Keratinocyte (primary cell): ENCODE measurements around the gene MLX. TPM values are rescaled to one million over a fixed set of nuclear protein-coding genes. Genes with fewer than 3 reads are reported as not detected.

Experiments used
- DNase-seq: peaks from one replicate; pipeline ENCODE4 v3.0.0-alpha.2; 2011; ENCODE audit warnings: low read depth, missing footprints, low spot score
- FAIRE-seq: peaks from 2 replicates; lab custom pipeline; 2011; peaks lifted over from hg19 to GRCh38; lab: Jason Lieb, UNC
- H2AFZ ChIP-seq: 2 replicates; pipeline ENCODE4 v1.6.0; 2012; ENCODE audit warnings: low read length, control low read depth, inconsistent platforms; ENCODE audit not compliant: control insufficient read depth
- H3K27ac ChIP-seq: 2 replicates; pipeline ENCODE4 v1.5.1; 2011; ENCODE audit warnings: low read length; ENCODE audit not compliant: control insufficient read depth, insufficient read depth
- H3K27me3 ChIP-seq: 3 replicates; pipeline ENCODE4 v1.6.0; 2011; ENCODE audit warnings: low read length; ENCODE audit not compliant: control insufficient read depth, insufficient read depth; ENCODE audit errors: extremely low read depth
- H3K36me3 ChIP-seq, 2 experiments: 2 replicates in 1 of 2; 3 replicates in 1 of 2; pipeline ENCODE4 v1.5.1; 2011; ENCODE audit warnings: low read length in 2 of 2, mild to moderate bottlenecking in 1 of 2; ENCODE audit not compliant: control insufficient read depth in 2 of 2, insufficient read depth in 2 of 2; ENCODE audit errors: extremely low read depth in 1 of 2
- H3K4me1 ChIP-seq: 3 replicates; pipeline ENCODE4 v1.5.1; 2011; ENCODE audit warnings: low read length; ENCODE audit not compliant: control insufficient read depth, insufficient read depth; ENCODE audit errors: extremely low read depth
- H3K4me2 ChIP-seq: 3 replicates; pipeline ENCODE4 v1.6.0; 2011; ENCODE audit warnings: low read depth, low read length; ENCODE audit not compliant: control insufficient read depth, insufficient read depth; ENCODE audit errors: extremely low read depth
- H3K4me3 ChIP-seq, 3 experiments: fragments of 200-600 bp in 1 of 3; sonication (generic) in 1 of 3; 2 replicates in 2 of 3; 3 replicates in 1 of 3; pipeline ENCODE4 v1.5.1; 2011 to 2016; ENCODE audit warnings: low read length in 3 of 3, mild to moderate bottlenecking in 3 of 3, control low read depth in 2 of 3, inconsistent platforms in 1 of 3, low read depth in 1 of 3, mixed read lengths in 1 of 3, mixed run types in 1 of 3, moderate library complexity in 1 of 3; ENCODE audit not compliant: control insufficient read depth in 2 of 3, insufficient read depth in 2 of 3; ENCODE audit errors: extremely low read depth in 1 of 3
- H3K79me2 ChIP-seq: 2 replicates; pipeline ENCODE4 v1.6.0; 2012; ENCODE audit warnings: low read length; ENCODE audit not compliant: control insufficient read depth, insufficient read depth
- H3K9ac ChIP-seq: 3 replicates; pipeline ENCODE4 v1.6.0; 2011; ENCODE audit warnings: low read length; ENCODE audit not compliant: control insufficient read depth, insufficient read depth; ENCODE audit errors: extremely low read depth
- H3K9me1 ChIP-seq: 3 replicates; pipeline ENCODE4 v1.6.0; 2011; ENCODE audit warnings: low read length; ENCODE audit not compliant: control insufficient read depth, insufficient read depth; ENCODE audit errors: extremely low read depth
- H3K9me3 ChIP-seq: 2 replicates; pipeline ENCODE4 v1.5.1; 2012; ENCODE audit warnings: low read depth, low read length; ENCODE audit not compliant: control insufficient read depth
- H4K20me1 ChIP-seq: 3 replicates; pipeline ENCODE4 v1.6.0; 2011; ENCODE audit warnings: low read length; ENCODE audit not compliant: control insufficient read depth, insufficient read depth; ENCODE audit errors: extremely low read depth
- CTCF ChIP-seq, 3 experiments: IDR thresholded peaks in 1 of 3; conservative IDR thresholded peaks in 1 of 3; optimal IDR thresholded peaks in 1 of 3; 2 replicates in 2 of 3; 3 replicates in 1 of 3; pipeline versions ENCODE3 to v1.5.1; 2011; ENCODE audit warnings: low read length in 3 of 3, mild to moderate bottlenecking in 3 of 3, moderate library complexity in 2 of 3, control low read depth in 1 of 3, inconsistent platforms in 1 of 3; ENCODE audit not compliant: insufficient read depth in 2 of 3; ENCODE audit errors: extremely low read depth in 1 of 3
- EZH2 ChIP-seq: IDR thresholded peaks from one replicate; pipeline ENCODE4 v1.6.1; 2012; ENCODE audit warnings: inconsistent platforms, mild to moderate bottlenecking, low read length, moderate library complexity
- dilution Hi-C: fragments of 300-500 bp; cut with MboI; formaldehyde crosslinking; loops from one replicate; pipeline ENCODE4 v1.7.0; 2020; ENCODE audit warnings: low sequenced_read_pairs; ENCODE audit not compliant: extremely low pct_ligation_motif_present
- polyA plus RNA-seq, 5 experiments: library from polyadenylated mRNA; depleted of rRNA in 3 of 5; stranded (reverse) in 3 of 5; stranded (forward) in 1 of 5; unstranded in 1 of 5; fragments of >200 nt; gene quantifications; 1 replicate in 1 of 5; 2 replicates in 3 of 5; 3 replicates in 1 of 5; pipeline versions ENCODE4 v1.2.1 to v1.2.3, GENCODE V29; 2011 to 2012; ENCODE audit warnings: missing spikeins in 2 of 5, low read depth in 1 of 5, low replicate concordance in 1 of 5

The MLX gene
- polyA plus RNA-seq, 1 donor (not counting 4 experiments of a cell fraction or from before 2014, with no cell fraction given) = 39.2 TPM

- no peak overlapping the region for H3K27ac ChIP-seq
- no peak for TF ChIP-seq CTCF (optimal IDR thresholded peaks at IDR 0.05 in 1 of 3, IDR thresholded peaks at IDR 0.05 in 1 of 3, conservative IDR thresholded peaks at IDR 0.05 in 1 of 3; ENCODE audit: extremely low read depth in 1 of 3, insufficient read depth in 2 of 3, low read length in 3 of 3)
- no peak for TF ChIP-seq EZH2
- no peak overlapping the region for H2AFZ ChIP-seq
Observed at GRCh38 chr17:42537156-42537805, 29.6 kb upstream of the MLX start.

GRCh38 chr17:42537826-42538451, 29.0 kb upstream of the MLX start:
- no peak for TF ChIP-seq CTCF (optimal IDR thresholded peaks at IDR 0.05 in 1 of 3, IDR thresholded peaks at IDR 0.05 in 1 of 3, conservative IDR thresholded peaks at IDR 0.05 in 1 of 3; ENCODE audit: extremely low read depth in 1 of 3, insufficient read depth in 2 of 3, low read length in 3 of 3)
- no peak for TF ChIP-seq EZH2
- dilution Hi-C loops = no loop called here
- no peaks in the 10 kb centered on the region for H3K27me3 ChIP-seq

More at GRCh38 chr17:42537156-42537805, 29.6 kb upstream of the MLX start:
- H3K9me1 ChIP-seq = no peaks in the 10 kb centered on the region
- peaks cover 0 to 5% of the 10 kb centered on the region in 2 experiments for H3K36me3 ChIP-seq
- H3K27me3 ChIP-seq = no peaks in the 10 kb centered on the region
- FAIRE-seq (no peak), DNase-seq (no peak)
- dilution Hi-C loops = no loop called here
- H4K20me1 ChIP-seq = no peaks in the 10 kb centered on the region
- peaks cover 20% of the 10 kb centered on the region for H3K4me1 ChIP-seq
- peak overlapping the region; percentile 82 for H3K9ac ChIP-seq
- peaks cover 5% of the 10 kb centered on the region for H3K79me2 ChIP-seq
- H3K9me3 ChIP-seq = no peaks in the 10 kb centered on the region
- H3K4me2 ChIP-seq = peak overlapping the region; percentile 99
- H3K4me3 ChIP-seq = peak overlapping the region; percentile 59 to 91 (median 66)

More at GRCh38 chr17:42537826-42538451, 29.0 kb upstream of the MLX start:
- DNase-seq = no peak
- peaks cover 20% of the 10 kb centered on the region for H3K4me1 ChIP-seq
- no peak overlapping the region for H3K9ac ChIP-seq
- H4K20me1 ChIP-seq = no peaks in the 10 kb centered on the region
- no peak overlapping the region for H3K27ac ChIP-seq
- peaks cover 0 to 8% of the 10 kb centered on the region in 2 experiments for H3K36me3 ChIP-seq
- peaks cover 5% of the 10 kb centered on the region for H3K79me2 ChIP-seq
- no peak overlapping the region for H3K4me2 ChIP-seq
- no peak overlapping the region for H3K4me3 ChIP-seq
- no peak overlapping the region for H2AFZ ChIP-seq
- no peak for FAIRE-seq
- no peaks in the 10 kb centered on the region for H3K9me3 ChIP-seq
- no peaks in the 10 kb centered on the region for H3K9me1 ChIP-seq
